K562 (cell line): ENCODE measurements around the gene BMF. TPM values are rescaled to one million over a fixed set of nuclear protein-coding genes. Genes with fewer than 3 reads are reported as not detected.

Experiments used
- ATAC-seq: fragments of 200-7000 bp; cut with Tn5 transposase; 3 replicates; pipeline ENCODE4 v1.9.1; 2020; ENCODE audit warnings: moderate library complexity
- BruUV-seq: library from RNA; stranded (reverse); fragments of 400-500 nt; replicated peaks from 2 replicates; lab custom pipeline; 2021; lab: Mats Ljungman, UMichigan
- CTCF ChIA-PET: fragments of 300-600 bp; formaldehyde crosslinking; extraction: SDS; loops from one replicate; lab custom pipeline; 2021; ENCODE audit warnings: low intra/inter-chr PET ratio; lab: Yijun Ruan, JAX
- POLR2A ChIA-PET: fragments of 300-600, 350-650 bp; sonication (Branson Sonifier 250); formaldehyde crosslinking; extraction: SDS; loops from one replicate; lab custom pipeline; 2021; ENCODE audit warnings: antibody characterized with exemption, inconsistent platforms; lab: Yijun Ruan, JAX
- DNase-seq, 4 experiments: peaks; one replicate each; pipeline versions ENCODE4 v3.0.0 to v3.0.0-alpha.2; 2011 to 2018; ENCODE audit warnings: low spot score in 3 of 4, mixed read lengths in 3 of 4; ENCODE audit errors: extremely low read depth in 1 of 4
- FAIRE-seq: peaks from 2 replicates; lab custom pipeline; 2011; peaks lifted over from hg19 to GRCh38; lab: Jason Lieb, UNC
- H2AFZ ChIP-seq: 2 replicates; pipeline ENCODE4 v1.6.0; 2011; ENCODE audit warnings: low read depth, low read length, control low read depth, inconsistent platforms
- H3K27ac ChIP-seq: fragments of 200-600 bp; 3 replicates; pipeline ENCODE4 v1.8.0; 2011; ENCODE audit warnings: low read depth, mild to moderate bottlenecking, control low read depth, inconsistent platforms, low read length, moderate library complexity, mixed read lengths; ENCODE audit errors: extremely low read depth
- H3K27me3 ChIP-seq, 2 experiments: fragments of 300-600 bp in 1 of 2; 2 replicates in 1 of 2; 3 replicates in 1 of 2; pipeline versions ENCODE4 v1.6.0 to v1.8.0; 2011; ENCODE audit warnings: inconsistent platforms in 2 of 2, low read length in 2 of 2, mild to moderate bottlenecking in 1 of 2, mixed read lengths in 1 of 2, moderate library complexity in 1 of 2; ENCODE audit not compliant: control insufficient read depth in 2 of 2, insufficient read depth in 2 of 2
- H3K36me3 ChIP-seq: fragments of 300-600 bp; 3 replicates; pipeline ENCODE4 v1.8.0; 2011; ENCODE audit warnings: mild to moderate bottlenecking, low read length, inconsistent platforms; ENCODE audit not compliant: control insufficient read depth, insufficient read depth
- H3K4me1 ChIP-seq, 2 experiments: fragments of 200-600 bp in 1 of 2; replicated peaks in 1 of 2; 2 replicates in 1 of 2; 3 replicates in 1 of 2; pipeline versions ENCODE4 v1.5.1 to v1.8.0; 2011; ENCODE audit warnings: inconsistent platforms in 2 of 2, low read length in 2 of 2, mild to moderate bottlenecking in 1 of 2, mixed read lengths in 1 of 2, moderate library complexity in 1 of 2; ENCODE audit not compliant: control insufficient read depth in 2 of 2, insufficient read depth in 2 of 2
- H3K4me2 ChIP-seq: 2 replicates; pipeline ENCODE4 v1.6.1; 2011; ENCODE audit warnings: low read length, control low read depth, inconsistent platforms, mixed read lengths; ENCODE audit not compliant: insufficient read depth
- H3K4me3 ChIP-seq: fragments of 200-600 bp; sonication (generic), shearing (Covaris generic); 2 replicates; pipeline ENCODE4 v1.5.1; 2016; ENCODE audit warnings: control low read depth, inconsistent platforms
- H3K79me2 ChIP-seq: fragments of 200-600 bp; 3 replicates; pipeline ENCODE4 v1.8.0; 2011; ENCODE audit warnings: low read length, inconsistent platforms; ENCODE audit not compliant: control insufficient read depth, insufficient read depth
- H3K9ac ChIP-seq, 2 experiments: 2 replicates each; pipeline versions ENCODE4 v1.6.0 to v1.6.1; 2011; ENCODE audit warnings: low read depth in 2 of 2, low read length in 2 of 2, control low read depth in 1 of 2, inconsistent platforms in 1 of 2, mild to moderate bottlenecking in 1 of 2, mixed read lengths in 1 of 2; ENCODE audit not compliant: insufficient read depth in 1 of 2
- H3K9me1 ChIP-seq: one replicate; pipeline ENCODE4 v1.6.0; 2011; ENCODE audit warnings: inconsistent platforms, mild to moderate bottlenecking, low read length, moderate library complexity; ENCODE audit not compliant: control insufficient read depth, insufficient read depth
- H3K9me3 ChIP-seq: replicated peaks from 2 replicates; pipeline ENCODE4 v1.5.1; 2011; ENCODE audit warnings: low read depth, low read length, inconsistent platforms; ENCODE audit not compliant: control insufficient read depth, insufficient read depth
- H4K20me1 ChIP-seq: replicated peaks from 2 replicates; pipeline ENCODE4 v1.6.1; 2011; ENCODE audit warnings: low read length, inconsistent platforms, mixed read lengths; ENCODE audit not compliant: control insufficient read depth, insufficient read depth
- ARID1B ChIP-seq: fragments of 450-650 bp; IDR thresholded peaks from 2 replicates; pipeline ENCODE4 v1.6.1; 2016; ENCODE audit warnings: antibody characterized with exemption, mild to moderate bottlenecking, inconsistent platforms
- BRD4 ChIP-seq: fragments of 200-600 bp; sonication (generic); IDR thresholded peaks from 2 replicates; pipeline ENCODE4 v1.6.1; 2017; ENCODE audit warnings: inconsistent platforms
- CHD1 ChIP-seq: fragments of 200-600 bp; sonication (generic); IDR thresholded peaks from one replicate; pipeline ENCODE4 v1.6.1; 2012; ENCODE audit warnings: mild to moderate bottlenecking, moderate library complexity, low read length, inconsistent platforms
- FOXK1 ChIP-seq: sonication (generic); formaldehyde crosslinking; IDR thresholded peaks from 2 replicates; pipeline ENCODE4 v1.8.0; 2022; ENCODE audit warnings: missing genetic modification reagents, mild to moderate bottlenecking, borderline replicate concordance
- NFE2 ChIP-seq: IDR thresholded peaks from 2 replicates; pipeline ENCODE4 v1.6.1; 2014; ENCODE audit warnings: antibody characterized with exemption, low read depth
- NFE2L1 ChIP-seq: fragments of 450-650 bp; IDR thresholded peaks from 2 replicates; pipeline ENCODE4 v1.6.1; 2016; ENCODE audit warnings: missing genetic modification characterization, low read depth, mild to moderate bottlenecking, missing compliant biosample characterization, moderate library complexity, borderline replicate concordance
- PHB2 ChIP-seq: fragments of 450-650 bp; IDR thresholded peaks from 2 replicates; pipeline ENCODE4 v1.6.1; 2017; ENCODE audit warnings: low read depth
- PHF8 ChIP-seq: fragments of 200-600 bp; sonication (generic); IDR thresholded peaks from 2 replicates; pipeline ENCODE4 v1.6.1; 2012; ENCODE audit warnings: mixed run types, mild to moderate bottlenecking, inconsistent platforms, low read length, moderate library complexity, borderline replicate concordance
- POLR2G ChIP-seq: fragments of 200-400 bp; formaldehyde crosslinking; IDR thresholded peaks from 2 replicates; pipeline ENCODE4 v1.6.1; 2017; ENCODE audit warnings: low read depth, mild to moderate bottlenecking, antibody characterized with exemption, low read length, moderate library complexity
- SIN3A ChIP-seq, 2 experiments: fragments of 150-350 bp in 1 of 2; IDR thresholded peaks; 2 replicates each; pipeline ENCODE4 v1.6.1; 2011 to 2016; ENCODE audit warnings: borderline replicate concordance in 2 of 2, low read depth in 2 of 2, low read length in 2 of 2, mild to moderate bottlenecking in 2 of 2, moderate library complexity in 2 of 2; ENCODE audit not compliant: control insufficient read depth in 1 of 2
- SIN3B ChIP-seq: fragments of 450-650 bp; IDR thresholded peaks from 2 replicates; pipeline ENCODE4 v1.6.1; 2017; ENCODE audit warnings: low read depth, mild to moderate bottlenecking, moderate library complexity
- SUPT5H ChIP-seq: fragments of 450-650 bp; IDR thresholded peaks from 2 replicates; pipeline ENCODE4 v1.6.1; 2016
- TSC22D4 ChIP-seq: fragments of 450-650 bp; IDR thresholded peaks from 2 replicates; pipeline ENCODE4 v1.6.1; 2016; ENCODE audit warnings: missing genetic modification characterization, missing biosample characterization, control low read depth
- ZNF212 ChIP-seq: fragments of 450-650 bp; formaldehyde crosslinking; IDR thresholded peaks from 2 replicates; pipeline ENCODE4 v1.4.0; 2020; ENCODE audit warnings: mild to moderate bottlenecking
- ZNF263 ChIP-seq: sonication (generic); formaldehyde crosslinking; IDR thresholded peaks from 2 replicates; pipeline ENCODE4 v1.8.0; 2022; ENCODE audit warnings: mild to moderate bottlenecking, missing genetic modification reagents, borderline replicate concordance
- ZNF282 ChIP-seq: sonication (generic); formaldehyde crosslinking; IDR thresholded peaks from 2 replicates; pipeline ENCODE4 v1.8.1; 2023; ENCODE audit warnings: missing genetic modification reagents
- ZNF3 ChIP-seq: fragments of 250-450 bp; sonication (Bioruptor Pico); IDR thresholded peaks from 2 replicates; pipeline ENCODE4 v1.5.0; 2021; ENCODE audit warnings: mild to moderate bottlenecking, moderate library complexity
- ZNF431 ChIP-seq: sonication (generic); formaldehyde crosslinking; IDR thresholded peaks from 2 replicates; pipeline ENCODE4 v1.8.0; 2022; ENCODE audit warnings: mild to moderate bottlenecking, missing genetic modification reagents
- WGBS: fragments of 100-300 bp; shearing (Covaris generic); methylation state at CpG from one replicate; pipeline ENCODE4 v1.1.6; 2016; ENCODE audit warnings: low coverage, mixed read lengths; ENCODE audit not compliant: insufficient coverage; ENCODE audit errors: missing lambda C conversion rate; 5-methylcytosine and 5-hydroxymethylcytosine counted together
- in situ Hi-C: fragments of 300-500 bp; cut with MboI; formaldehyde crosslinking; loops from 4 replicates; pipeline ENCODE4 v1.15.0; 2018; ENCODE audit warnings: inconsistent platforms, mixed read lengths
- intact Hi-C: fragments of 100-400 bp; cut with micrococcal nuclease; formaldehyde crosslinking; loops from 2 replicates; pipeline ENCODE4 v1.14.2; 2022
- polyA plus RNA-seq, 8 experiments: library from polyadenylated mRNA; depleted of rRNA in 4 of 8; stranded (reverse) in 5 of 8; unstranded in 3 of 8; fragments of >200 nt; fragmentation: Nextera tagmentation in 2 of 8; fragmentation: Illumina TruSeq in 1 of 8; extraction: Ambion mirVana in 2 of 8; extraction: Trizol in 1 of 8; gene quantifications; 2 replicates each; pipeline versions ENCODE4 v1.2.1 to v1.2.3, GENCODE V29; 2011 to 2014; ENCODE audit warnings: inconsistent platforms in 1 of 8, missing spikeins in 1 of 8
- total RNA-seq, 7 experiments: library from RNA; depleted of rRNA in 6 of 7; stranded (reverse); fragments of >200 nt in 6 of 7; fragmentation: Illumina TruSeq in 2 of 7; extraction: Trizol in 2 of 7; gene quantifications; 2 replicates each; pipeline versions ENCODE4 v1.2.1 to v1.2.3, GENCODE V29; 2011 to 2021; ENCODE audit warnings: low replicate concordance in 1 of 7
- TF ChIP-seq, protein P1 (sequence below): fragments of 150-350 bp; conservative IDR thresholded peaks from 2 replicates; pipeline ENCODE4 v1.6.1; 2014; ENCODE audit warnings: low read length
- TF ChIP-seq, protein P2 (sequence below): sonication (generic); formaldehyde crosslinking; IDR thresholded peaks from 2 replicates; pipeline ENCODE4 v1.8.0; 2022; ENCODE audit warnings: mild to moderate bottlenecking, low read depth, missing genetic modification reagents

BMF gene
- total and polyA plus RNA-seq, 9 of the 15 experiments (the other 6 are each of a cell fraction or from before 2014, with no cell fraction given): 0.25 to 0.91 (median 0.59) TPM; not detected in 2

DNA sequence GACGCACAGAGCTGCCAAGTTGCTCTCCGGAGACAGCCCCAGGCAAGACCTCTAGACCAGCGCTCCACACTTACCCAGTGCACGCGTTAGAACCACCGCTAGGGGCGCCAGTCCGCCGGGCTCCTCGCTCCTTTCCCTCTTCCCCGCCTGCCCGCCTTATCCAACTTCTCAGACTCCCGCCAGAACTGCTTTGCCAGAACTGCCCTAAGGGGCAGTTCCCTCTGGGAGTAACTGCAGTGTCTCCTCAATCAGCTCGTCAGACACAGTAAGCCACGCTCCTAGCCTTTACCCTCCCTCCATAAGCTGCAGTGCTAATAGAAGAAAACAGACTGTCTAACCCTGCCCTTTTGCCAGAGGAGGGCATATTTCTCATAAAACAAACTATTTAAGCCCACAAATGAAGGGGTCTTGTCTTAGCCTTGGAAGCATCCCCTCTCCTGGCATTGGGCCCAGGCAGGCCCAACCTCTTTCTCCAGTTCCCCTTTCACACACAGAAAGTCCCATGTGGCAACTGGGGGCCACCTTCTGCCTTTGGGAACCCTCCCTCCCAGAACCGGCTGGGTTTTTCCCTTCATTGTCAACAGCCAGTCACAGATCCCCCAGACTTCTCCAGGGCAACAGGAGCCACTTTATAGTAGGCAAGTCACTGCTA, 3.7 kb downstream of the BMF start:
- peak overlapping the region; percentile 94 for H2AFZ ChIP-seq
- TF ChIP-seq CHD1 (peak; percentile 32), ZNF263 (peak; percentile 45; the same call in 1 of the 2 replicates), NFE2 (no peak), POLR2G (no peak), BRD4 (0 out of 2 replicates have a peak, but pooled peaks have one; percentile 36), PHB2 (no peak), PHF8 (peak; percentile 30; the same call in 1 of the 2 replicates), ARID1B (0 out of 2 replicates have a peak, but pooled peaks have one; percentile 33), SIN3B (no peak), TSC22D4 (tag) (no peak), FOXK1 (CRISPR knock-in tag) (no peak), ZNF431 (CRISPR knock-in tag) (no peak), SUPT5H (no peak), ZNF3 (CRISPR knock-in tag) (no peak), SIN3A (IDR thresholded peaks at IDR 0.05; ENCODE audit: borderline replicate concordance in 2 of 2, control insufficient read depth in 1 of 2, low read depth in 2 of 2, low read length in 2 of 2) (no peak), ZNF212 (no peak), NFE2L1 (tag) (no peak), ZNF282 (CRISPR knock-in tag) (no peak)
- TF ChIP-seq, protein P1, sequence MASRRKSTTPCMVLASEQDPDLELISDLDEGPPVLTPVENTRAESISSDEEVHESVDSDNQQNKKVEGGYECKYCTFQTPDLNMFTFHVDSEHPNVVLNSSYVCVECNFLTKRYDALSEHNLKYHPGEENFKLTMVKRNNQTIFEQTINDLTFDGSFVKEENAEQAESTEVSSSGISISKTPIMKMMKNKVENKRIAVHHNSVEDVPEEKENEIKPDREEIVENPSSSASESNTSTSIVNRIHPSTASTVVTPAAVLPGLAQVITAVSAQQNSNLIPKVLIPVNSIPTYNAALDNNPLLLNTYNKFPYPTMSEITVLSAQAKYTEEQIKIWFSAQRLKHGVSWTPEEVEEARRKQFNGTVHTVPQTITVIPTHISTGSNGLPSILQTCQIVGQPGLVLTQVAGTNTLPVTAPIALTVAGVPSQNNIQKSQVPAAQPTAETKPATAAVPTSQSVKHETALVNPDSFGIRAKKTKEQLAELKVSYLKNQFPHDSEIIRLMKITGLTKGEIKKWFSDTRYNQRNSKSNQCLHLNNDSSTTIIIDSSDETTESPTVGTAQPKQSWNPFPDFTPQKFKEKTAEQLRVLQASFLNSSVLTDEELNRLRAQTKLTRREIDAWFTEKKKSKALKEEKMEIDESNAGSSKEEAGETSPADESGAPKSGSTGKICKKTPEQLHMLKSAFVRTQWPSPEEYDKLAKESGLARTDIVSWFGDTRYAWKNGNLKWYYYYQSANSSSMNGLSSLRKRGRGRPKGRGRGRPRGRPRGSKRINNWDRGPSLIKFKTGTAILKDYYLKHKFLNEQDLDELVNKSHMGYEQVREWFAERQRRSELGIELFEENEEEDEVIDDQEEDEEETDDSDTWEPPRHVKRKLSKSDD: no peak
- TF ChIP-seq, protein P2, sequence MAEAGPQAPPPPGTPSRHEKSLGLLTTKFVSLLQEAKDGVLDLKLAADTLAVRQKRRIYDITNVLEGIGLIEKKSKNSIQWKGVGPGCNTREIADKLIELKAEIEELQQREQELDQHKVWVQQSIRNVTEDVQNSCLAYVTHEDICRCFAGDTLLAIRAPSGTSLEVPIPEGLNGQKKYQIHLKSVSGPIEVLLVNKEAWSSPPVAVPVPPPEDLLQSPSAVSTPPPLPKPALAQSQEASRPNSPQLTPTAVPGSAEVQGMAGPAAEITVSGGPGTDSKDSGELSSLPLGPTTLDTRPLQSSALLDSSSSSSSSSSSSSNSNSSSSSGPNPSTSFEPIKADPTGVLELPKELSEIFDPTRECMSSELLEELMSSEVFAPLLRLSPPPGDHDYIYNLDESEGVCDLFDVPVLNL (CRISPR knock-in tag): no peak

More for the DNA sequence above, 3.7 kb downstream of the BMF start:
- ATAC-seq: peak; percentile 79
- peak overlapping the region; percentile 54 for H3K4me2 ChIP-seq
- POLR2A ChIA-PET: interaction anchor here (0.6 to 2.2 kb wide), 5 partner anchors 24 to 707 kb away, joined by 3 to 8 read pairs (median 3); partner anchors contain the start of gene BUB1B
- peak; percentile 82 to 95 (median 84) for DNase-seq
- intact Hi-C loops: no loop called here
- H3K9me3 ChIP-seq: no peaks in the 10 kb centered on the region
- peaks cover 3% of the 10 kb centered on the region for H3K9me1 ChIP-seq
- H3K4me1 ChIP-seq: peaks cover 54 to 64% of the 10 kb centered on the region in 2 experiments
- CTCF ChIA-PET: interaction anchor here (1.9 kb wide), 1 partner anchor 60 kb away, joined by 7 read pairs; no protein-coding TSS in a partner anchor
- no peaks in the 10 kb centered on the region for H3K79me2 ChIP-seq
- H3K27ac ChIP-seq: peak overlapping the region; percentile 36
- no peaks in the 10 kb centered on the region for H3K36me3 ChIP-seq
- 3% methylated on average over 16 of the region's 16 CpGs for WGBS
- in situ Hi-C loops: no loop called here
- H3K4me3 ChIP-seq: no peak overlapping the region
- no TSS peak for BruUV-seq
- H4K20me1 ChIP-seq: no peaks in the 10 kb centered on the region
- peak overlapping the region; percentile 43 to 69; a peak in 3 of 4 replicates for H3K9ac ChIP-seq
- H3K27me3 ChIP-seq: no peaks in the 10 kb centered on the region
- peak; percentile 78 for FAIRE-seq
